Measurements from ENCODE around the gene LRCH1.

DNA sequence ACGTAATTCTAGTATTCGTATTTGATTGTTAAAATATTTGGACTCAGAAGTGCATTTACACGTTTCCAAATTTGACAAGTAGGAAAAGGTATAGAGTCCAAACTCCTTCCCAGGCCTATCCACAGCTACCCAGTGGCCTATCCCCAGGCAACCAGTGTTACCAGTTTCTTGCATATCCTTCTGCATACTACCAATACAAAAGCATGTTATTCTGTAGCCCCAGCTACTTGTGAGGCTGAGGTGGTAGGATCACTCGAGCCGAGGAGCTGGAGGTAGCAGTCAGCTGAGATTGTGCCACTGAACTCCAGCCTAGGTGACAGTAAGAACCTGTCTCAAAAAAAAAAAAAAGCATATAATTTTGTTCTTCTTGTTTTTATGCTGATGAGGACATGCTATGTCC is 67.1 kb downstream of the LRCH1 start:
- TF ChIP-seq, protein P1, sequence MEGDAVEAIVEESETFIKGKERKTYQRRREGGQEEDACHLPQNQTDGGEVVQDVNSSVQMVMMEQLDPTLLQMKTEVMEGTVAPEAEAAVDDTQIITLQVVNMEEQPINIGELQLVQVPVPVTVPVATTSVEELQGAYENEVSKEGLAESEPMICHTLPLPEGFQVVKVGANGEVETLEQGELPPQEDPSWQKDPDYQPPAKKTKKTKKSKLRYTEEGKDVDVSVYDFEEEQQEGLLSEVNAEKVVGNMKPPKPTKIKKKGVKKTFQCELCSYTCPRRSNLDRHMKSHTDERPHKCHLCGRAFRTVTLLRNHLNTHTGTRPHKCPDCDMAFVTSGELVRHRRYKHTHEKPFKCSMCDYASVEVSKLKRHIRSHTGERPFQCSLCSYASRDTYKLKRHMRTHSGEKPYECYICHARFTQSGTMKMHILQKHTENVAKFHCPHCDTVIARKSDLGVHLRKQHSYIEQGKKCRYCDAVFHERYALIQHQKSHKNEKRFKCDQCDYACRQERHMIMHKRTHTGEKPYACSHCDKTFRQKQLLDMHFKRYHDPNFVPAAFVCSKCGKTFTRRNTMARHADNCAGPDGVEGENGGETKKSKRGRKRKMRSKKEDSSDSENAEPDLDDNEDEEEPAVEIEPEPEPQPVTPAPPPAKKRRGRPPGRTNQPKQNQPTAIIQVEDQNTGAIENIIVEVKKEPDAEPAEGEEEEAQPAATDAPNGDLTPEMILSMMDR (IDR thresholded peaks at IDR 0.05), result no peak
- TF ChIP-seq POLR2A (IDR thresholded peaks at IDR 0.05), result no peak

All from lower leg skin (tissue), 3 donors.